Mammary microvascular endothelial cell (primary cell): Measurements from ENCODE around the gene PFN3. TPM values are rescaled to one million over a fixed set of nuclear protein-coding genes. Genes with fewer than 3 reads are reported as not detected.

Experiments
- total RNA-seq: library from RNA; depleted of rRNA; stranded (reverse); fragments of >200 nt; gene quantifications from 2 replicates; pipeline ENCODE4 v1.2.3, GENCODE V29; 2015

Gene PFN3, protein sequence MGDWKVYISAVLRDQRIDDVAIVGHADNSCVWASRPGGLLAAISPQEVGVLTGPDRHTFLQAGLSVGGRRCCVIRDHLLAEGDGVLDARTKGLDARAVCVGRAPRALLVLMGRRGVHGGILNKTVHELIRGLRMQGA
- total RNA-seq: not detected in 2 replicates

GRCh38 chr5:177399997-177400868 is at the start of gene PFN3:
Gene PFN3, minus strand, starts transcription at chr5:177400661. Its CDS starts 85 bp downstream, at chr5:177400576.

DNA sequence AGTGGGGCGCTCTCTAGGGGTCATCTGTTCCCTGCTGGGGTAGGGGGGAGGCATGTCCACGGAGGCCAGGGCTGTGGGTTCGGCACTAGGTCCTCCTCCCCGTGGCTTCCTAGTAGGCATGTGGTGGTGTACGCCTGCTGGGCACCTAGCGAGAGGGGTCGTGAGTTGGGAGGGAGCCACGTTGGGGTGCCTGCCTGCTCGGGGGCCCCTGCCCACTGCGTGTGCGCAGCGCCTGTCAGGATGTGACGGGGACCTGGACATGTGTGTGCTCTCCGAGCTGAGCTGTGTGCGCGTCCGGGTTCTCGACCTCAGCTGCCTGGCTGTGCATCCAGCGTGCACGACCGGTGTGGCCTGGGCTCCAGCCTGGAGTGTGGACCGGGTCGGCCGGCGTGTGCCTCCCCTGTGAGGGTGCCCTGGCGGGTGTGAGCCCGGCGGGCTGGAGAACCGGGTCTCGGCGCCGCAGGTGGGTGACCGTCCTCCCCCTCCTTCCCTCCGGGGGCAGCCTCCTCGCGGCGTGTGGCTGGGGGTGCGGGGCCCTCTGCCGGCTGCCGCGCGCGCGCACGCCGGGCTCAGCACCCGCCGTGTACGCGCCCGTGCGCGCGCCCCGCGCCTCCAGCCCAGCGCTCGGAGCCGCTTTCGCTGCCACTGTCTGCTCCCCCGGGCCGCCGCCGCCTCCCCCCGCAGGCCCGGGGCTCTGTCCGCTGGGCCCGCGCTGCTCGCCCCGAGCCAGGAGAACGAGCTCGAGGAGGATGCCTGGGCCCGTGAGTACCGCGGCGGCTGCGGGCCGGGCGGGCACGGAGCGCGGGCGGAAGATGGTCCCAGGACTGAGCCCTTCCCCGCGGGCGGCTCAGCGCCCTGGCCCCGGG is 46.0 kb upstream of the PFN3 start, which contains the start of gene PRR7:
Gene PRR7, plus strand, starts transcription at position 615 of the 866 bp plus-strand sequence. CDS start 8,254 bp downstream, outside the sequence.

DNA sequence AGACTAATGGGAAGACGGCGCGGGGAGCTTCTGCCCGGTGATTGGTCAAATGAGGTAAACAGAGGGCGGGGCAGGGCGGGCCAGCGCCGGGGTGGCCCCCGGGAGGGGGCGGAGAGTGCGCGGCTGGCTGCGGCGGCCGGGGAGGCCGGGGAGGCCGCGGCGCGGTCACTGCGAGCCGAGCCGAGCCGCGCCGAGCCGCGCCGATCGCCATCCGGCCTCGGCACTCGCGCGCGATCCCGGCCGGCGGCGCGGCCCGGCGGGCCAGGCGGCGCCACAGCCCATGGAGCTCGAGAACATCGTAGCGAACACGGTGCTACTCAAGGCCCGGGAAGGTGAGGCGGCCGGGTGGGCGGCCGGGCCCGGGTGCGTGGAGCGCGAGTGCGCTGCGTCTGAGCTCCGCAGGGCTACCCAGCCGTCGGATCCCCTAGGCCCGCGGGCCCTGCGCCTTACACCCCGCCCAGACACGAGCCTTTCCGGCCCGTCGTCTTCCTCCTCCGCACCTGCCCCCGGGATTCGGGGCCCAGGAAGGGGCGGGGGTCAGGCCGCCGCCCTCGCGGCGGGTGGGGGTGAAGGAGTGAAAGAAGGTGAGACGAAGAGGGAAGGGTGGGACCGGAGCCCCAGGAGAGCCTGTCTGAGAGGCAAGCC is 26.2 kb upstream of the PFN3 start, which contains the start of gene GRK6:
Gene GRK6, plus strand, starts transcription at position 111 of the 645 bp plus-strand sequence. Its CDS starts 170 bp downstream, at position 281.

GRCh38 chr5:177409043-177409801 is 8.8 kb upstream of the PFN3 start, which contains the start of gene F12:
Gene F12, minus strand, starts transcription at chr5:177409564. Its CDS starts 37 bp downstream, at chr5:177409527.

DNA sequence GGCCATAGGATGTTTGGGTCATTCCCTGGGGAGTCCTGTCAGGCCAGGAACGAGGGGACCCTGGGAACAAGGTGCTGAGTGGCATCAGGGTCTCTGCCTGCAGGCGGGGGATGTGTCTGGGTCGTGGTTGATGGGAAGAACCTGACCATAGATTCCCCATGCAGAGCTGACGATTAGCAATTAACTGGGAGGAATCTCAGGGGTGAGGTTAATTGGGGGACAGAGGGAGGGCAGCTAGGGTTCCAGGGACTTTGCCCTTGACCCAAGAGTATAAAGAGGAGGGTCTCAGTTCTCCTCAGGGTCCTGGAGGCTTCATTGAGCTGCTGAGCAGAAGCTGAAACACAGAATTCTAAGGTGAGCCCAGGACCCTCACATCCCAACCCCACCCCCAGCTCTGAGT is 16.3 kb downstream of the PFN3 start, which contains the start of gene SLC34A1:
Gene SLC34A1, plus strand, starts transcription at position 301 of the 400 bp plus-strand sequence. CDS start 1,308 bp downstream, outside the sequence.

GRCh38 chr5:177357459-177358351 is 42.8 kb downstream of the PFN3 start, which contains the start of gene RGS14:
Gene RGS14, plus strand, starts transcription at chr5:177357924. Its CDS starts 101 bp downstream, at chr5:177358025.

GRCh38 chr5:177351392-177352329 is 48.8 kb downstream of the PFN3 start, which contains the start of gene LMAN2:
Gene LMAN2, minus strand, starts transcription at chr5:177351668. Its CDS starts 21 bp downstream, at chr5:177351647.

Other genes starting within 250 kb of the PFN3 start
- gene RAB24, start 96.9 kb downstream of the PFN3 start, total RNA-seq: 21.7 and 27.0 TPM in 2 replicates
- gene PRELID1, start 96.9 kb downstream of the PFN3 start, total RNA-seq: 237 TPM in 2 replicates
- gene MXD3, start 88.8 kb downstream of the PFN3 start, total RNA-seq: 32.0 and 68.0 TPM in 2 replicates
- gene LMAN2, start 49.0 kb downstream of the PFN3 start, total RNA-seq: 259 and 320 TPM in 2 replicates
- 7.2 and 7.9 TPM in 2 replicates for gene RGS14, start 42.7 kb downstream of the PFN3 start, total RNA-seq
- gene SLC34A1, start 16.2 kb downstream of the PFN3 start, total RNA-seq: not detected in 2 replicates
- 0.89 and 1.4 TPM in 2 replicates for gene F12, start 8.9 kb upstream of the PFN3 start, total RNA-seq
- 47.7 TPM in 2 replicates for gene GRK6, start 26.0 kb upstream of the PFN3 start, total RNA-seq
- 12.1 and 18.9 TPM in 2 replicates for gene PRR7, start 46.2 kb upstream of the PFN3 start, total RNA-seq
- gene DBN1, start 73.0 kb upstream of the PFN3 start, total RNA-seq: 243 and 248 TPM in 2 replicates
- 167 and 210 TPM in 2 replicates for gene PDLIM7, start 96.9 kb upstream of the PFN3 start, total RNA-seq
- 3.2 and 4.4 TPM in 2 replicates for gene DOK3, start 109.2 kb upstream of the PFN3 start, total RNA-seq
- 106 and 138 TPM in 2 replicates for gene DDX41, start 116.3 kb upstream of the PFN3 start, total RNA-seq
- gene FAM193B, start 153.9 kb upstream of the PFN3 start, total RNA-seq: 19.7 and 20.1 TPM in 2 replicates
- gene TMED9, start 191.5 kb upstream of the PFN3 start, total RNA-seq: 154 and 179 TPM in 2 replicates
- 36.5 and 36.7 TPM in 2 replicates for gene B4GALT7, start 199.5 kb upstream of the PFN3 start, total RNA-seq